WTC11 (cell line): ENCODE data around the gene MT1G. TPM values are rescaled to one million over a fixed set of nuclear protein-coding genes. Genes with fewer than 3 reads are reported as not detected.

Source experiments
- ATAC-seq: fragments of 200-7000 bp; cut with Tn5 transposase; 2 replicates; pipeline ENCODE4 v1.10.0; 2021; ENCODE audit warnings: mild to moderate bottlenecking, moderate library complexity
- CTCF ChIA-PET: fragments of 300-600 bp; sonication (Branson Sonifier 250); formaldehyde crosslinking; loops from one replicate; lab custom pipeline; 2021; ENCODE audit warnings: antibody characterized with exemption; lab: Charles Lee
- POLR2A ChIA-PET: fragments of 350-600 bp; sonication (Branson Sonifier 250); formaldehyde crosslinking; loops from one replicate; lab custom pipeline; 2021; ENCODE audit warnings: antibody characterized with exemption; lab: Charles Lee
- DNase-seq: peaks from one replicate; pipeline ENCODE4 v3.0.0; 2021; ENCODE audit warnings: low spot score
- H3K27ac Mint-ChIP-seq: 2 replicates; pipeline ENCODE4 v1.8.0; 2021; ENCODE audit warnings: mixed read lengths
- H3K27me3 Mint-ChIP-seq: 2 replicates; pipeline ENCODE4 v1.8.0; 2021; ENCODE audit warnings: low read depth, mild to moderate bottlenecking, moderate library complexity, mixed read lengths
- H3K36me3 Mint-ChIP-seq: 2 replicates; pipeline ENCODE4 v1.8.0; 2021; ENCODE audit warnings: mixed read lengths
- H3K4me1 Mint-ChIP-seq: 2 replicates; pipeline ENCODE4 v1.8.0; 2022; ENCODE audit warnings: mixed read lengths
- H3K4me3 Mint-ChIP-seq: 2 replicates; pipeline ENCODE4 v1.8.0; 2021; ENCODE audit warnings: mild to moderate bottlenecking, moderate library complexity, mixed read lengths
- H3K9me3 Mint-ChIP-seq: 2 replicates; pipeline ENCODE4 v1.8.0; 2021; ENCODE audit warnings: mixed read lengths
- CBFB ChIP-seq: sonication (generic); formaldehyde crosslinking; IDR thresholded peaks from 2 replicates; pipeline ENCODE4 v1.8.1; 2022; ENCODE audit warnings: mild to moderate bottlenecking, low read depth, missing genetic modification reagents
- CREB1 ChIP-seq: sonication (generic); formaldehyde crosslinking; IDR thresholded peaks from 2 replicates; pipeline ENCODE4 v1.8.0; 2023; ENCODE audit warnings: mild to moderate bottlenecking, missing genetic modification reagents
- CREM ChIP-seq: sonication (generic); formaldehyde crosslinking; IDR thresholded peaks from 2 replicates; pipeline ENCODE4 v1.8.1; 2022; ENCODE audit warnings: mild to moderate bottlenecking, missing genetic modification reagents, moderate library complexity
- ERG ChIP-seq: fragments of 250-450 bp; sonication (Bioruptor Pico); IDR thresholded peaks from 2 replicates; pipeline ENCODE4 v1.8.0; 2021; ENCODE audit warnings: mild to moderate bottlenecking
- ETV6 ChIP-seq: sonication (generic); formaldehyde crosslinking; IDR thresholded peaks from 2 replicates; pipeline ENCODE4 v1.8.1; 2022; ENCODE audit warnings: mild to moderate bottlenecking, missing genetic modification reagents
- GRHL2 ChIP-seq: fragments of 250-450 bp; sonication (Bioruptor Pico); IDR thresholded peaks from 2 replicates; pipeline ENCODE4 v1.8.0; 2022; ENCODE audit warnings: mild to moderate bottlenecking, moderate library complexity; ENCODE audit not compliant: insufficient replicate concordance, severe bottlenecking
- IRF1 ChIP-seq: sonication (generic); formaldehyde crosslinking; IDR thresholded peaks from 2 replicates; pipeline ENCODE4 v1.8.0; 2023; ENCODE audit warnings: missing genetic modification reagents
- JAZF1 ChIP-seq: fragments of 250-450 bp; sonication (Bioruptor Pico); IDR thresholded peaks from 2 replicates; pipeline ENCODE4 v1.9.0; 2021; ENCODE audit warnings: moderate library complexity, mild to moderate bottlenecking, inconsistent platforms
- JUN ChIP-seq: sonication (generic); formaldehyde crosslinking; IDR thresholded peaks from 2 replicates; pipeline ENCODE4 v1.8.0; 2023; ENCODE audit warnings: mild to moderate bottlenecking, missing genetic modification reagents
- NR3C1 ChIP-seq: sonication (generic); formaldehyde crosslinking; conservative IDR thresholded peaks from 2 replicates; pipeline ENCODE4 v1.8.1; 2023; ENCODE audit warnings: low read depth, mild to moderate bottlenecking, missing genetic modification reagents
- PREB ChIP-seq: sonication (generic); formaldehyde crosslinking; IDR thresholded peaks from 2 replicates; pipeline ENCODE4 v1.8.1; 2022; ENCODE audit warnings: mild to moderate bottlenecking, missing genetic modification reagents, moderate library complexity, borderline replicate concordance
- RORB ChIP-seq: fragments of 250-450 bp; sonication (Bioruptor Pico); IDR thresholded peaks from 2 replicates; pipeline ENCODE4 v1.9.0; 2021; ENCODE audit warnings: mild to moderate bottlenecking
- SMAD4 ChIP-seq: sonication (generic); formaldehyde crosslinking; IDR thresholded peaks from 2 replicates; pipeline ENCODE4 v1.8.0; 2022; ENCODE audit warnings: mild to moderate bottlenecking, missing genetic modification reagents
- TEAD1 ChIP-seq: sonication (generic); formaldehyde crosslinking; IDR thresholded peaks from 2 replicates; pipeline ENCODE4 v1.8.0; 2022; ENCODE audit warnings: mild to moderate bottlenecking, missing genetic modification reagents
- TEAD4 ChIP-seq: sonication (generic); formaldehyde crosslinking; IDR thresholded peaks from 2 replicates; pipeline ENCODE4 v1.8.0; 2022; ENCODE audit warnings: mild to moderate bottlenecking, missing genetic modification reagents
- USF1 ChIP-seq: sonication (generic); formaldehyde crosslinking; IDR thresholded peaks from 2 replicates; pipeline ENCODE4 v1.8.0; 2022; ENCODE audit warnings: mild to moderate bottlenecking, missing genetic modification reagents
- ZBTB21 ChIP-seq: sonication (generic); formaldehyde crosslinking; IDR thresholded peaks from 2 replicates; pipeline ENCODE4 v1.8.1; 2023; ENCODE audit warnings: mild to moderate bottlenecking, missing genetic modification reagents, borderline replicate concordance
- ZNF232 ChIP-seq: sonication (generic); formaldehyde crosslinking; IDR thresholded peaks from 2 replicates; pipeline ENCODE4 v1.8.0; 2022; ENCODE audit warnings: mild to moderate bottlenecking, missing genetic modification reagents
- ZNF425 ChIP-seq: fragments of 250-450 bp; sonication (Bioruptor Pico); conservative IDR thresholded peaks from 2 replicates; pipeline ENCODE4 v1.9.0; 2021; ENCODE audit warnings: mild to moderate bottlenecking
- total RNA-seq: library from RNA; stranded (reverse); gene quantifications from 3 replicates; pipeline ENCODE4 v1.2.3, GENCODE V29; 2021
- TF ChIP-seq, protein P1 (sequence below): sonication (generic); formaldehyde crosslinking; IDR thresholded peaks from 2 replicates; pipeline ENCODE4 v1.8.0; 2023; ENCODE audit warnings: missing genetic modification reagents, mild to moderate bottlenecking, borderline replicate concordance
- TF ChIP-seq, protein P2 (sequence below): sonication (generic); formaldehyde crosslinking; IDR thresholded peaks from 2 replicates; pipeline ENCODE4 v1.8.1; 2023; ENCODE audit warnings: mild to moderate bottlenecking, moderate library complexity, missing genetic modification reagents

The MT1G gene
- total RNA-seq, 1 experiment from 2014 or later = 333 TPM

GRCh38 chr16:56653218-56653617, 14.6 kb downstream of the MT1G start (continued):
- no peak for TF ChIP-seq IRF1 (CRISPR knock-in tag)
- no peak for TF ChIP-seq TEAD4 (CRISPR knock-in tag)
- TF ChIP-seq GRHL2 (CRISPR knock-in tag) = no peak
- TF ChIP-seq TEAD1 (CRISPR knock-in tag) = no peak
- no peak for TF ChIP-seq ZNF425
- no peak for TF ChIP-seq PREB (CRISPR knock-in tag)

DNA sequence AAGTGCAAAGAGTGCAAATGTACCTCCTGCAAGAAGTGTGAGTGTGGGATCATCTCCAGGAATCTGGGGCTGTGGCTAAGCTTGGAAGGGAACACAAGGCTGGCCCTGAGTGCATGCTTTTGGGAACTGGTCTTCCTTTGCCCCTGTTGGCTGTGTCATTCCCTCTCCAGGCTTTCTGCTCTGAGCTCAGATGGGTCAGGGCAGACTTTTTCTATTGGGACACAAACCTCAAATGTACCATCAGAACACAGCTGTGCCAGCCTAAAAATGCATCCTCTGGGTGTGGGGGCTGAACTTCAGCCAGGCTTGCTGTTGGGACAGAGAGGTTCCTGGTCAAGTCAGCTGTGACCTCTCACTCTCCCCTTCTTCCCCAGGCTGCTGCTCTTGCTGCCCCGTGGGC, 15.3 kb downstream of the MT1G start:
- POLR2A ChIA-PET = no interaction called here
- TF ChIP-seq CREB1 (CRISPR knock-in tag) = no peak
- TF ChIP-seq JAZF1 (CRISPR knock-in tag) = no peak
- no peak for TF ChIP-seq IRF1 (CRISPR knock-in tag)
- no peak for TF ChIP-seq ZNF232 (CRISPR knock-in tag)
- no peak for TF ChIP-seq NR3C1 (CRISPR knock-in tag)
- TF ChIP-seq ZBTB21 (CRISPR knock-in tag) = no peak
- no peak for TF ChIP-seq ERG
- TF ChIP-seq CREM = no peak
- TF ChIP-seq, protein P1, sequence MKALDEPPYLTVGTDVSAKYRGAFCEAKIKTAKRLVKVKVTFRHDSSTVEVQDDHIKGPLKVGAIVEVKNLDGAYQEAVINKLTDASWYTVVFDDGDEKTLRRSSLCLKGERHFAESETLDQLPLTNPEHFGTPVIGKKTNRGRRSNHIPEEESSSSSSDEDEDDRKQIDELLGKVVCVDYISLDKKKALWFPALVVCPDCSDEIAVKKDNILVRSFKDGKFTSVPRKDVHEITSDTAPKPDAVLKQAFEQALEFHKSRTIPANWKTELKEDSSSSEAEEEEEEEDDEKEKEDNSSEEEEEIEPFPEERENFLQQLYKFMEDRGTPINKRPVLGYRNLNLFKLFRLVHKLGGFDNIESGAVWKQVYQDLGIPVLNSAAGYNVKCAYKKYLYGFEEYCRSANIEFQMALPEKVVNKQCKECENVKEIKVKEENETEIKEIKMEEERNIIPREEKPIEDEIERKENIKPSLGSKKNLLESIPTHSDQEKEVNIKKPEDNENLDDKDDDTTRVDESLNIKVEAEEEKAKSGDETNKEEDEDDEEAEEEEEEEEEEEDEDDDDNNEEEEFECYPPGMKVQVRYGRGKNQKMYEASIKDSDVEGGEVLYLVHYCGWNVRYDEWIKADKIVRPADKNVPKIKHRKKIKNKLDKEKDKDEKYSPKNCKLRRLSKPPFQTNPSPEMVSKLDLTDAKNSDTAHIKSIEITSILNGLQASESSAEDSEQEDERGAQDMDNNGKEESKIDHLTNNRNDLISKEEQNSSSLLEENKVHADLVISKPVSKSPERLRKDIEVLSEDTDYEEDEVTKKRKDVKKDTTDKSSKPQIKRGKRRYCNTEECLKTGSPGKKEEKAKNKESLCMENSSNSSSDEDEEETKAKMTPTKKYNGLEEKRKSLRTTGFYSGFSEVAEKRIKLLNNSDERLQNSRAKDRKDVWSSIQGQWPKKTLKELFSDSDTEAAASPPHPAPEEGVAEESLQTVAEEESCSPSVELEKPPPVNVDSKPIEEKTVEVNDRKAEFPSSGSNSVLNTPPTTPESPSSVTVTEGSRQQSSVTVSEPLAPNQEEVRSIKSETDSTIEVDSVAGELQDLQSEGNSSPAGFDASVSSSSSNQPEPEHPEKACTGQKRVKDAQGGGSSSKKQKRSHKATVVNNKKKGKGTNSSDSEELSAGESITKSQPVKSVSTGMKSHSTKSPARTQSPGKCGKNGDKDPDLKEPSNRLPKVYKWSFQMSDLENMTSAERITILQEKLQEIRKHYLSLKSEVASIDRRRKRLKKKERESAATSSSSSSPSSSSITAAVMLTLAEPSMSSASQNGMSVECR (CRISPR knock-in tag) = no peak
- no peak for TF ChIP-seq JUN (CRISPR knock-in tag)
- no peak for TF ChIP-seq SMAD4 (CRISPR knock-in tag)
- no peak for TF ChIP-seq USF1 (CRISPR knock-in tag)
- no peak for TF ChIP-seq TEAD4 (CRISPR knock-in tag)
- TF ChIP-seq, protein P2, sequence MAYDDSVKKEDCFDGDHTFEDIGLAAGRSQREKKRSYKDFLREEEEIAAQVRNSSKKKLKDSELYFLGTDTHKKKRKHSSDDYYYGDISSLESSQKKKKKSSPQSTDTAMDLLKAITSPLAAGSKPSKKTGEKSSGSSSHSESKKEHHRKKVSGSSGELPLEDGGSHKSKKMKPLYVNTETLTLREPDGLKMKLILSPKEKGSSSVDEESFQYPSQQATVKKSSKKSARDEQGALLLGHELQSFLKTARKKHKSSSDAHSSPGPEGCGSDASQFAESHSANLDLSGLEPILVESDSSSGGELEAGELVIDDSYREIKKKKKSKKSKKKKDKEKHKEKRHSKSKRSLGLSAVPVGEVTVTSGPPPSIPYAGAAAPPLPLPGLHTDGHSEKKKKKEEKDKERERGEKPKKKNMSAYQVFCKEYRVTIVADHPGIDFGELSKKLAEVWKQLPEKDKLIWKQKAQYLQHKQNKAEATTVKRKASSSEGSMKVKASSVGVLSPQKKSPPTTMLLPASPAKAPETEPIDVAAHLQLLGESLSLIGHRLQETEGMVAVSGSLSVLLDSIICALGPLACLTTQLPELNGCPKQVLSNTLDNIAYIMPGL (CRISPR knock-in tag) = no peak
- TF ChIP-seq RORB (CRISPR knock-in tag) = no peak
- TF ChIP-seq ETV6 (CRISPR knock-in tag) = no peak
- no peak for TF ChIP-seq CBFB (CRISPR knock-in tag)
- peaks cover 4% of the 10 kb centered on the region for H3K4me1 Mint-ChIP-seq

More for the DNA sequence above, 15.3 kb downstream of the MT1G start:
- no peak for ATAC-seq
- Mint-ChIP-seq H3K36me3 (no peaks in the 10 kb centered on the region), H3K27ac (no peak overlapping the region), H3K4me3 (no peak overlapping the region), H3K9me3 (no peaks in the 10 kb centered on the region), H3K27me3 (peaks cover 87% of the 10 kb centered on the region)
- CTCF ChIA-PET = interaction anchor here (1.1 to 1.6 kb wide), 5 partner anchors 9 to 17 kb away, joined by 3 read pairs; partner anchors contain the start of genes MT1G and MT1H
- no peak for DNase-seq
